Measurements from ENCODE around the gene PTPN21.

The PTPN21 gene

DNA sequence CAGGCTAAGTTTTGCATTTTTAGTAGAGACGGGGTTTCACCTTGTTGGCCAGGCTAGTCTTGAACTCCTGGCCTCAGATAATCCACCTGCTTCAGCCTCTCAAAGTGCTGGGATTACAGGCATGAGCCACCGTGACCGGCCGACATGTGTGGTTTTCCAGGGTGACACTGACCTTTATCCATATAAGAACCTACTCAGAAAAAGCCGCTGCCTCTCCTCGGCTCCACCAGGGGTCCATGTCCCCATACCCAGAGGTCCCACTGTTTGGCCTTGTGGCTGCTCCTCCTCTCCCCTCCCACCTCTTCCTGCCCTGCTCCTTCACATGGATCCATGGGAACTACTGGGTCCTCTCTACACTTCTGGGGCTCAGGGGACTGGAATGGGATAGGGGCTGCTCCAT is 64.6 kb downstream of the PTPN21 start:
- no peak for DNase-seq (ENCODE audit: low read depth in 1 of 2, low spot score in 1 of 2)
- H3K27ac ChIP-seq (replicated peaks): no peak overlapping the region
- TF ChIP-seq SPI1 (IDR thresholded peaks at IDR 0.05; ENCODE audit: borderline replicate concordance, low read depth) (no peak), POLR2AphosphoS5 (IDR thresholded peaks at IDR 0.05; ENCODE audit: low read depth) (no peak), GABPA (IDR thresholded peaks at IDR 0.05; ENCODE audit: low read depth) (no peak), CTCF (IDR thresholded peaks at IDR 0.05; ENCODE audit: insufficient read depth, low read length) (no peak)
- TF ChIP-seq, protein P1, sequence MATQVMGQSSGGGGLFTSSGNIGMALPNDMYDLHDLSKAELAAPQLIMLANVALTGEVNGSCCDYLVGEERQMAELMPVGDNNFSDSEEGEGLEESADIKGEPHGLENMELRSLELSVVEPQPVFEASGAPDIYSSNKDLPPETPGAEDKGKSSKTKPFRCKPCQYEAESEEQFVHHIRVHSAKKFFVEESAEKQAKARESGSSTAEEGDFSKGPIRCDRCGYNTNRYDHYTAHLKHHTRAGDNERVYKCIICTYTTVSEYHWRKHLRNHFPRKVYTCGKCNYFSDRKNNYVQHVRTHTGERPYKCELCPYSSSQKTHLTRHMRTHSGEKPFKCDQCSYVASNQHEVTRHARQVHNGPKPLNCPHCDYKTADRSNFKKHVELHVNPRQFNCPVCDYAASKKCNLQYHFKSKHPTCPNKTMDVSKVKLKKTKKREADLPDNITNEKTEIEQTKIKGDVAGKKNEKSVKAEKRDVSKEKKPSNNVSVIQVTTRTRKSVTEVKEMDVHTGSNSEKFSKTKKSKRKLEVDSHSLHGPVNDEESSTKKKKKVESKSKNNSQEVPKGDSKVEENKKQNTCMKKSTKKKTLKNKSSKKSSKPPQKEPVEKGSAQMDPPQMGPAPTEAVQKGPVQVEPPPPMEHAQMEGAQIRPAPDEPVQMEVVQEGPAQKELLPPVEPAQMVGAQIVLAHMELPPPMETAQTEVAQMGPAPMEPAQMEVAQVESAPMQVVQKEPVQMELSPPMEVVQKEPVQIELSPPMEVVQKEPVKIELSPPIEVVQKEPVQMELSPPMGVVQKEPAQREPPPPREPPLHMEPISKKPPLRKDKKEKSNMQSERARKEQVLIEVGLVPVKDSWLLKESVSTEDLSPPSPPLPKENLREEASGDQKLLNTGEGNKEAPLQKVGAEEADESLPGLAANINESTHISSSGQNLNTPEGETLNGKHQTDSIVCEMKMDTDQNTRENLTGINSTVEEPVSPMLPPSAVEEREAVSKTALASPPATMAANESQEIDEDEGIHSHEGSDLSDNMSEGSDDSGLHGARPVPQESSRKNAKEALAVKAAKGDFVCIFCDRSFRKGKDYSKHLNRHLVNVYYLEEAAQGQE (IDR thresholded peaks at IDR 0.05; ENCODE audit: insufficient replicate concordance, low read depth): no peak
- H3K27me3 ChIP-seq (ENCODE audit: insufficient read depth, poor library complexity, severe bottlenecking): no peaks in the 10 kb centered on the region
- no peak overlapping the region for H3K4me3 ChIP-seq (replicated peaks; ENCODE audit: insufficient read depth, low read length)

DNA sequence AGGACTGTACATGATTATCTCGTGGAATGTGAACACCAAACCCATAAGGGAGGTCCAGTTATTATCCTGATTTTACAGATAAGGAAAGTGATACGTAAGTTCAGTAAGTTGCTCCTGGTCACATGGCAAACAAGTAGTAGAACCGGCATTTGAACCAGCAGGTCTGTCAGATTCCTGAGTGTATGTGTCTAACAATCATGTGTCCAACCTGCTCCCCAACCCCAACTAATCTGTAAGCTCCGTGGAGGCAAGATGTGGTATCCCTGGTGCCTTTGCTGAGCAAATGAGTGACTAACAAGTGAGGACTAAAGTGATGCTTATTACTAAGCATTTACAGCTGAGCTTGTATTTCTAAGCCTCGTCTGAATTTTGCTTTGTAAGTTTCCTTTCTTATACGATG is 65.9 kb downstream of the PTPN21 start:
- DNase-seq (ENCODE audit: low read depth in 1 of 2, low spot score in 1 of 2): no peak
- no peak overlapping the region for H3K27ac ChIP-seq (replicated peaks)
- TF ChIP-seq, protein P1 (IDR thresholded peaks at IDR 0.05; ENCODE audit: insufficient replicate concordance, low read depth): no peak
- no peak for TF ChIP-seq GABPA (IDR thresholded peaks at IDR 0.05; ENCODE audit: low read depth)
- no peak for TF ChIP-seq SPI1 (IDR thresholded peaks at IDR 0.05; ENCODE audit: borderline replicate concordance, low read depth)
- no peak for TF ChIP-seq CTCF (IDR thresholded peaks at IDR 0.05; ENCODE audit: insufficient read depth, low read length)
- TF ChIP-seq POLR2AphosphoS5 (IDR thresholded peaks at IDR 0.05; ENCODE audit: low read depth): no peak

DNA sequence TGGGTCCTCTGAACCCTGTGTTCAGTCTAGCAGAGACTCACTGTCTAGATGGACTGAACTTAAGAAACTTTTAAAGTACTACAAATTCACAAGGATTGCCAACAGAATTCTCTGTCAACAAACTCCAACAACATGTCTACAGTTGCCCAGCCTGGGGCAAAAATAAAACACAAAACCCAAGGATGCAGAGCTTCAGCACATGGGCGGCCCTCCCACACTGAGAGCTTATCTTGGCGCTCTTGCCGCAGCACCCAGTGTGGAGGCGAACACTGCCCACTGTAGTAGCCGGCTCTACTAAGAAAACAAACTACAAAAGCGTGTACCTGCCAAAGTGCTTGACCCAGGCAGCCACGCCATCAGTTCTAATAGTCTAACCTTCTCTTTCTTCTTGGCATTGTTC is 66.7 kb downstream of the PTPN21 start:
- DNase-seq (ENCODE audit: low read depth in 1 of 2, low spot score in 1 of 2): no peak
- no peaks in the 10 kb centered on the region for H3K27me3 ChIP-seq (ENCODE audit: insufficient read depth, poor library complexity, severe bottlenecking)
- H3K4me3 ChIP-seq (replicated peaks; ENCODE audit: insufficient read depth, low read length): no peak overlapping the region
- TF ChIP-seq CTCF (IDR thresholded peaks at IDR 0.05; ENCODE audit: insufficient read depth, low read length) (no peak), GABPA (IDR thresholded peaks at IDR 0.05; ENCODE audit: low read depth) (no peak), POLR2AphosphoS5 (IDR thresholded peaks at IDR 0.05; ENCODE audit: low read depth) (no peak), SPI1 (IDR thresholded peaks at IDR 0.05; ENCODE audit: borderline replicate concordance, low read depth) (no peak)
- TF ChIP-seq, protein P1 (IDR thresholded peaks at IDR 0.05; ENCODE audit: insufficient replicate concordance, low read depth): no peak
- no peak overlapping the region for H3K27ac ChIP-seq (replicated peaks)

More for the DNA sequence above, 65.9 kb downstream of the PTPN21 start:
- Histone ChIP-seq H3K27me3 (ENCODE audit: insufficient read depth, poor library complexity, severe bottlenecking) (no peaks in the 10 kb centered on the region), H3K4me3 (replicated peaks; ENCODE audit: insufficient read depth, low read length) (no peak overlapping the region)

Measured in HL-60 (cell line).